Activated naive CD8-positive, alpha-beta T cell treated with anti-CD3 and anti-CD28 coated beads, Interleukin-2, amount 50 U/mL, for 16 hours (primary cell): ENCODE results near the gene UBE2E1.

ENCODE experiments used
- DNase-seq: peaks from one replicate; pipeline ENCODE4 v3.0.0-alpha.2; 2020; ENCODE audit warnings: low read depth, low spot score

The UBE2E1 gene

GRCh38 chr3:23805633-23806533 is at the start of gene UBE2E1:
Gene UBE2E1, plus strand, starts transcription at chr3:23805955. Its CDS starts 1,315 bp downstream, at chr3:23807270.
- peak; percentile 25 for DNase-seq

GRCh38 chr3:23756206-23756840 is 49.4 kb upstream of the UBE2E1 start:
- no peak for DNase-seq

GRCh38 chr3:23758253-23758838 is 47.4 kb upstream of the UBE2E1 start:
- DNase-seq: no peak

DNA sequence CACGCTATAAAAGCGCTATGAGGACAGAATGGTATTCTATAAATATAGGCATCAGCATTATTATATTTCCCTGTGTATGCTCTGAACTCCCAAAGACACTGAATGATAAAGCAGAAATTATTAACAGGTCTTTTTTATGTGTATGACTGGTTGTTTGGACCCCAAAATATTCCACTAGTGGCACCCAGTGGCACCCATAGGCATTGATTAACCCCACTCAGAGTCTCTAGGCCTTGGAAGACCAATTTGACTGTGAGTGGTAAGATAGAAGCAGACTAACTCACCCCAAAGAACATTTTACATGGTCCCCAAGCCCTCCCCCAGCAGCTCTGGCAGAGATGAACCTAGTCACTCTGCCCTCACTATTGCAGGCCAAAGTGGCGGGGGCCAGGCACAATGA is 45.4 kb upstream of the UBE2E1 start:
- DNase-seq: no peak

GRCh38 chr3:23760871-23761373 is 44.8 kb upstream of the UBE2E1 start:
- DNase-seq: no peak

DNA sequence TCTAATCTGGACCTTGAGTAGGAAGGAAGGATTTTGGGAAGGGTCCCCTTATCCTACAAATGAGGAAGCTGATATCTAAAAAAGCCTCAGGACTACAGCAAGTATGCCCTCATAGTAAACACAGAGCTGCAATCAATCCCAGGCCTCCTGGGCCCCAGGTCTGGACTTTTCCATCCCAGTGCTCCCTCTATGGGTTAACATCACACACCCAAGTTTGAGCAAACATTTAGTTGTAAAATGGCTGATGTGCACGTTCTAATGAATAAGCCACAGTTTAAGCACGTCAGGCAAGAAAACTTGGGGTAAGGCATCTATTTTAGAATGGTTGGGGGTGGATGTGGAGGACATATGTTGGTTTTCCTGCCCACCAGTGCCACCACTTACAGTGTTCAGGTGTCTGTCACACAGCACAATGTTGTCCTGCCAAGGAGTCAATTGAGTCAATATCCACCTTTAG is 44.3 kb upstream of the UBE2E1 start:
- no peak for DNase-seq

DNA sequence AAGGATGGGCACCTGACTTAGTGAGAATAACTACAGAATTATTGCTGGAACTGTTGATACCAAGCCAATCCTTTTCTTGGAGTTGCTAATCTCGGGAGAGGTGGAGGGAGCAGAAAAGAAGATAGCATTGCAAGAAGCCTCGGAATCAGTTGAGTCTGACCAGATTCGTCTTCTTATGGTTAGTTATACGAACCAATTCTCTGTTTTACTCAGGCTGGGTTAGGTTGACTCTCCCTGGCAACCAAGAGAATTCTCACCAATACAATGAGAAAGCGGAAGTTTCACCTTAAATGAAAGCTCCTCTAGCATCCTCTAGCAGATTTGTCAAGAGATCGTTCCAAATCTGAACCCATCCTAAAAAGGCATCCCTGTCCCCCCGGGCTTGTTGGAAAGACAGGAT is 43.5 kb upstream of the UBE2E1 start:
- DNase-seq: no peak

- DNase-seq: no peak
Measured at GRCh38 chr3:23762759-23763477, 42.8 kb upstream of the UBE2E1 start.

GRCh38 chr3:23764407-23764806 is 41.3 kb upstream of the UBE2E1 start:
- DNase-seq: no peak

GRCh38 chr3:23767546-23767945 is 38.2 kb upstream of the UBE2E1 start:
- no peak for DNase-seq

DNA sequence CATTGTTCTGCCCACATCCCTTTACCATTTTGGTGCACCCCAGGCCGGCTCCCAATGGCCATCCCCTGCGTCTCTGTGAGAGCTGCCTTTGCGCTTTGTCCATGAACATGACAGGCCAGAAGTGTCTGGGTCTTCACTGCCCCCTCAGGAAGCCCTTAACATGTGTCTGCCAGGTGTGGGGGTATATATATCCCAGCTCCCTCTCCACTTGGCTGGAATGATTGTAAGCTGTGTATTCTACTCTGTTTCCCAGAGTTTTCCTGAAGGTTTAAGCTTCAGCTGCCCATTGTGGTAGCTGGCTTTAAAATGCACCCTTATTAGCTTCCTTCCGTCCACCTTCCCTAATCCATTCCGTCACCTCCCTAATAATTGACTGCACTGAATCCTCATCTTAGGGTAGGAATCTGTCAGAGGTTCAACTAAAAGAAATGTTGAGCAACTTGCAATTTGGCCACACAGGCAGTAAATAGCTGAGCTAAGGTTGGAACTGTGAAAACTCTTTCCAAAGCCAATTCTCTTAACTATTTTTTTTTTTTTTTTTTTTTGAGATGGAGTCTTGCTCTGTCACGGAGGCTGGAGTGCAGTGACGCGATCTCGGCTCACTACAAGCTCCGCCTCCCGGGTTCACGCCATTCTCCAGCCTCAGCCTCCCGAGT is 30.4 kb upstream of the UBE2E1 start:
- no peak for DNase-seq

GRCh38 chr3:23776352-23776891 is 29.3 kb upstream of the UBE2E1 start:
- DNase-seq: no peak

GRCh38 chr3:23778446-23778845 is 27.3 kb upstream of the UBE2E1 start:
- no peak for DNase-seq

DNA sequence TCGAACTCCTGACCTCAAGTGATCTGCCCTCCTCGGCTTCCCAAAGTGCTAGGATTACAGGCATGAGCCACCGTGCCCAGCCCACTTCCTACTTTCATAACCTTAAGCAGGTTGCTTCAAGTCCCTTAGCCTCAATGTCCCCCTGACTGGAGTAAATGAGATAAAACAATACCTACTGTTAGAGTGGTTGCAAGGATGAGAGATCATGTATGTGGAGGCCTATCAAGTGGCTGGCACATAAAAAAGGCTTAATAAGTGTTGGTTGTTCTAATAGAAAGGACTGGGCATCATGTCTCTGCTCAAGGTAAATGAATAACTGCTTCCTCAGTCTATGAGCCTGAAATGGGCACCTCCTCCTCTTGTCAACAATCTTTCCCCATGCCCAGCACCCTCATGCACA is 25.9 kb upstream of the UBE2E1 start:
- DNase-seq: no peak

GRCh38 chr3:23781051-23781450 is 24.7 kb upstream of the UBE2E1 start:
- no peak for DNase-seq

DNA sequence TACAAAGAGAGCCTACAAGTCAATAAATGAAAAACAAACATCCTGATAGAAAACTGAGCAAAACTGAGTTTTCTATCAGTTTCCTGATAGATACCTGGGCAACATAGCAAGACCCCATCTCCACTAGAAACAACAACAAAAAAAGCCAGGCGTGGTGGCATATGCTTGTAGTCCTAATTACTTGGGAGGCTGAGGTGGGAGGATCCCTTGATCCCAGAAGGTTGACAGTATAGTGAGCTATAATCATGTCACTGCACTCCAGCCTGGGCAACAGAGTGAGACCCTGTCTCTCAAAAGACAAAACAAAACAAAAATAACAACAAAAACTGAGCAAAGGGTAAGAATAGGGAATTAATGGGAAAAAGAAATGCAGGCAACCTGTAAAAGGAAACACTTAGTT is 23.9 kb upstream of the UBE2E1 start:
- DNase-seq: no peak

- no peak for DNase-seq
Measured at GRCh38 chr3:23785097-23785645, 20.6 kb upstream of the UBE2E1 start.

DNA sequence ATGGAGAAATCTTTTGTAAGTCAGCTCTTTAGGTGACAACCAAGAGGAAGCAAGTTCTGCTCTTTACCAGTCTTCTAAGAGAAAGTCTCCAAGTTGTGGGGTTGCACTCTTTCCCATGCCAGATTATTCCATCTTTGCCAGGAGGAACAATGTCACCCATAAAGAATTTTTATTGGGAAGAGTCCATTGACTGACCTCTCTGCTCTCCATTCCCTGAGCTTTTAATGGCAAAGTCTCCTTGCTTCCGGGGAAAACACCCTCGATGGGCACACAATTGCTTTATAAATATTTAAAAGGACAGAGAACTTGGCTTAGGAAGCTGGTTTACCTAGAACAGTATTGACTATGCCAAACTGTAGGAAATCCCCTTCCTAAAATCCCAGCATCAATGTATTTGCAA is 19.9 kb upstream of the UBE2E1 start:
- no peak for DNase-seq

GRCh38 chr3:23791678-23792077 is 14.1 kb upstream of the UBE2E1 start:
- DNase-seq: no peak

GRCh38 chr3:23793528-23794134 is 12.1 kb upstream of the UBE2E1 start:
- no peak for DNase-seq
